Nephron progenitor cell (in vitro differentiated cells): Measurements from ENCODE around the gene WIPI1.

ENCODE experiments used
- DNase-seq: peaks from one replicate; pipeline ENCODE4 v3.0.0; 2021
- H3K27ac Mint-ChIP-seq: 2 replicates; pipeline ENCODE4 v1.8.0; 2021; ENCODE audit warnings: mild to moderate bottlenecking, moderate library complexity, mixed read lengths
- H3K27me3 Mint-ChIP-seq: 2 replicates; pipeline ENCODE4 v1.8.0; 2021; ENCODE audit warnings: mild to moderate bottlenecking, low read depth, mixed read lengths; ENCODE audit not compliant: poor library complexity
- H3K36me3 Mint-ChIP-seq: 2 replicates; pipeline ENCODE4 v1.8.0; 2021; ENCODE audit warnings: low read depth, mixed read lengths
- H3K4me1 Mint-ChIP-seq: 2 replicates; pipeline ENCODE4 v1.8.0; 2021; ENCODE audit warnings: mixed read lengths
- H3K4me3 Mint-ChIP-seq: 2 replicates; pipeline ENCODE4 v1.8.0; 2021; ENCODE audit warnings: mild to moderate bottlenecking, moderate library complexity, mixed read lengths
- H3K9me3 Mint-ChIP-seq: 2 replicates; pipeline ENCODE4 v1.8.0; 2021; ENCODE audit warnings: mild to moderate bottlenecking, moderate library complexity, mixed read lengths
- TF ChIP-seq, protein P1 (sequence below): fragments of 200-600 bp; sonication (generic); IDR thresholded peaks from 2 replicates; pipeline ENCODE4 v1.5.0; 2021; ENCODE audit warnings: antibody characterized with exemption

Gene WIPI1

DNA sequence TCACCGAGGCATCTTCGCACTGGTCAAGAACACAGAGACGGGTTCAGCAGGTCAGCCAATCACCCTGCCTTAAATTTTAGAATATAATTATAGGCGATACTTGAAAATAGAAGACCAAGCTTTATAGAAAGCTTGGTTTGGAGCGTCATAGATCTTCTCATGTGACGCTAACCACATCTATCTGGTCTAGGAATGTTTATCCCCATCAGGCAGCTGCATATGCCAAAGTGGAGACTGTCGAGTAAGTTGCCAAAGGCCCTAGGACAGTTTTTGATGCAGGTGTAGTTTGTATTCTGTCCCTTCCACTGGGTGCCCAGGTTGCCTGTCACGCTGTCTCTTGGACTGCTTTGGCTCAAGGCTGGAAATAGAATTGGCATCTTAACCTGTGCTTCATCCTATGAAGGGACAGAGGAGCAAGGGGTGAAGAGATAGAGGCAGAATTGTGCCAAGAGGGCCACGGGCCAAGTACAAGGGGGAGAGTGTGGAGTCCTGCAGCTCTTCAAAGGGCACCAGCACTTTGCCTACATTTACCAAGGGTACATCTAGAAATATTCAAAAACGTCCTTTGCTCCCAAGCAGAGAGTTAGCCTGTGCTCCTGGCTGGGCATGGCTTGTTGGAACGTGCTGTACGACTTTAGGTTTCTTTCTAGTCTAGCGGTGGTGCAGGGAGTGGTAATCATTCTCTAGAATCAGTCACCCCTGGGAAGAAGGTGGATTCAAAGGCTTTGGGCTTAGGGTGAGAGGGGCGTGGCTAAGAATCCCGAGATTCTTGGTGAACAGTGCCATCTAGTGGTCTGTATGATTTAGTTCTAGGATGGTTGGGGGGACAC is 5.3 kb upstream of the WIPI1 start:
- Mint-ChIP-seq H3K36me3 (no peaks in the 10 kb centered on the region), H3K4me3 (no peak overlapping the region), H3K9me3 (peaks cover 4% of the 10 kb centered on the region), H3K27ac (no peak overlapping the region), H3K4me1 (peaks cover 46% of the 10 kb centered on the region), H3K27me3 (peaks cover 29% of the 10 kb centered on the region)
- TF ChIP-seq, protein P1, sequence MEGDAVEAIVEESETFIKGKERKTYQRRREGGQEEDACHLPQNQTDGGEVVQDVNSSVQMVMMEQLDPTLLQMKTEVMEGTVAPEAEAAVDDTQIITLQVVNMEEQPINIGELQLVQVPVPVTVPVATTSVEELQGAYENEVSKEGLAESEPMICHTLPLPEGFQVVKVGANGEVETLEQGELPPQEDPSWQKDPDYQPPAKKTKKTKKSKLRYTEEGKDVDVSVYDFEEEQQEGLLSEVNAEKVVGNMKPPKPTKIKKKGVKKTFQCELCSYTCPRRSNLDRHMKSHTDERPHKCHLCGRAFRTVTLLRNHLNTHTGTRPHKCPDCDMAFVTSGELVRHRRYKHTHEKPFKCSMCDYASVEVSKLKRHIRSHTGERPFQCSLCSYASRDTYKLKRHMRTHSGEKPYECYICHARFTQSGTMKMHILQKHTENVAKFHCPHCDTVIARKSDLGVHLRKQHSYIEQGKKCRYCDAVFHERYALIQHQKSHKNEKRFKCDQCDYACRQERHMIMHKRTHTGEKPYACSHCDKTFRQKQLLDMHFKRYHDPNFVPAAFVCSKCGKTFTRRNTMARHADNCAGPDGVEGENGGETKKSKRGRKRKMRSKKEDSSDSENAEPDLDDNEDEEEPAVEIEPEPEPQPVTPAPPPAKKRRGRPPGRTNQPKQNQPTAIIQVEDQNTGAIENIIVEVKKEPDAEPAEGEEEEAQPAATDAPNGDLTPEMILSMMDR = peak; percentile 67
- peak; percentile 70 for DNase-seq

DNA sequence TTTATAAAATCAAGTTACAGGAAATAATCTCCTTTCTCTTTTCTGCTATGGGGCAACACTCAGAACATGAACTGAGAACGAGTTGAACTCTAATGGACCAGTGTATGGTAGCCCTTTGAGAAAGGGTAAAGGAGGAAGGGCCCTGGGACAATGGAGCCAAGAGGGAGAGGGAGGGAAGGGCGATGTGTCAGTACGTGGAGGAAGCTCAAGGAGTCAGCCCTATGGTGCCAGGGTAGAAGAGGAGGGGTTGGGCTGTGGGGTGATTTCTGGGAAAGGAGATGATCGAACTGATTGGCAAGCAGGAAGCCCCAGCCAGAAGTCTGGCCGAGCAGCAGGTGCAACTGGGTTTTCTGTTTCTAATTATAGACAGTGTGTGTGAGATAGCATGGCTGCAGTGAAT is 4.3 kb upstream of the WIPI1 start:
- peaks cover 29% of the 10 kb centered on the region for H3K27me3 Mint-ChIP-seq
- no peak overlapping the region for H3K4me3 Mint-ChIP-seq
- H3K27ac Mint-ChIP-seq = no peak overlapping the region
- no peak for DNase-seq
- TF ChIP-seq, protein P1 = no peak
- no peaks in the 10 kb centered on the region for H3K36me3 Mint-ChIP-seq
- no peaks in the 10 kb centered on the region for H3K9me3 Mint-ChIP-seq
- peaks cover 50% of the 10 kb centered on the region for H3K4me1 Mint-ChIP-seq

DNA sequence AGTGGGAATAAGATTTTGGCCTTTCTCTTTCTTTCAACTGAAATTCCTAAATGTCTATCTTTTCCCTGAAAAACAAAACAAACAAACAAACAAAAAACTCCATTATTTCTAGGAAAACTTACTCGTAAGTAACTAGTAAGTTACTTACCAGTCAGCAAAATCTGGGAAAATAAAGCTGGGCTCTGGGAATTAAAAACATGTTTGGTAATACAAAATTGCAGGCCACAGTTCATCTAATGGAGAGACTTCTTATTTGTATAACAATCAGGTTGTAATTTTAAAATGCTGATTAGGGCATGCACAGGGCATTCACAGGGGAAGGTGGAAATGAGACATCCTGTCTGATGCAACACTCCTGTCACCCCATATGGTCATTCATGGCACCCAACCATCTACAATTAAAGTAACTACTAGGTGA is 3.8 kb upstream of the WIPI1 start:
- no peak for DNase-seq
- TF ChIP-seq, protein P1 = no peak

GRCh38 chr17:68460715-68461114 is 3.4 kb upstream of the WIPI1 start:
- no peak for DNase-seq
- TF ChIP-seq, protein P1 = no peak
- Mint-ChIP-seq H3K4me1 (peaks cover 55% of the 10 kb centered on the region), H3K27me3 (peaks cover 29% of the 10 kb centered on the region), H3K27ac (no peak overlapping the region), H3K4me3 (no peak overlapping the region), H3K36me3 (no peaks in the 10 kb centered on the region), H3K9me3 (no peaks in the 10 kb centered on the region)

More for the DNA sequence above, 3.8 kb upstream of the WIPI1 start:
- peaks cover 29% of the 10 kb centered on the region for H3K27me3 Mint-ChIP-seq
- no peak overlapping the region for H3K27ac Mint-ChIP-seq
- no peaks in the 10 kb centered on the region for H3K9me3 Mint-ChIP-seq
- H3K4me1 Mint-ChIP-seq = peaks cover 55% of the 10 kb centered on the region
- no peak overlapping the region for H3K4me3 Mint-ChIP-seq
- H3K36me3 Mint-ChIP-seq = no peaks in the 10 kb centered on the region

GRCh38 chr17:68460146-68460545 is 2.9 kb upstream of the WIPI1 start:
- Mint-ChIP-seq H3K36me3 (no peaks in the 10 kb centered on the region), H3K4me3 (no peak overlapping the region), H3K4me1 (peaks cover 53% of the 10 kb centered on the region), H3K9me3 (no peaks in the 10 kb centered on the region), H3K27me3 (peaks cover 29% of the 10 kb centered on the region), H3K27ac (no peak overlapping the region)
- TF ChIP-seq, protein P1 = no peak
- no peak for DNase-seq
